ENCODE measurements around the gene ZNF384. TPM values are rescaled to one million over a fixed set of nuclear protein-coding genes. Genes with fewer than 3 reads are reported as not detected.

ZNF384 gene
- total and polyA plus RNA-seq, 2 experiments from 2014 or later: 20.5 to 35.9 TPM

GRCh38 chr12:6699989-6700645 is 10.9 kb upstream of the ZNF384 start (continued):
- TF ChIP-seq CREB1 (CRISPR knock-in tag; IDR thresholded peaks at IDR 0.05; ENCODE audit: low read depth) (no peak), CTCF (conservative IDR thresholded peaks at IDR 0.05; ENCODE audit: low read depth in 2 of 2) (no peak), STAT1 (IDR thresholded peaks at IDR 0.05; ENCODE audit: unreplicated experiment) (no peak), POLR2AphosphoS5 (IDR thresholded peaks at IDR 0.05; ENCODE audit: low read depth) (no peak), JUNB (IDR thresholded peaks at IDR 0.05; ENCODE audit: unreplicated experiment) (no peak), EZH2phosphoT487 (IDR thresholded peaks at IDR 0.05; ENCODE audit: unreplicated experiment) (no peak), EZH2 (IDR thresholded peaks at IDR 0.05; ENCODE audit: low read depth, unreplicated experiment) (no peak), ZNF114 (CRISPR knock-in tag; IDR thresholded peaks at IDR 0.05) (no peak), ETS1 (IDR thresholded peaks at IDR 0.05) (no peak)

GRCh38 chr12:6699259-6699988 is 10.2 kb upstream of the ZNF384 start:
- Mint-ChIP-seq H3K9me3 (peaks cover 4% of the 10 kb centered on the region; the same call in 2 of the 3 replicates), H3K27me3 (ENCODE audit: insufficient read depth, low read depth, poor library complexity) (peaks cover 31% of the 10 kb centered on the region), H3K36me3 (ENCODE audit: low read depth) (peaks cover 6% of the 10 kb centered on the region; the same call in 2 of the 3 replicates), H3K27ac (no peak overlapping the region), H3K4me3 (peak overlapping the region; percentile 86), H3K4me1 (peaks cover 27% of the 10 kb centered on the region)
- DNase-seq (ENCODE audit: low spot score) (no peak), ATAC-seq (no peak)
- no peaks in the 10 kb centered on the region for H3K36me3 ChIP-seq (ENCODE audit: insufficient read depth)
- H3K4me3 ChIP-seq: peak overlapping the region; percentile 90
- H3K79me2 ChIP-seq (replicated peaks; ENCODE audit: insufficient read depth): 0 out of 2 replicates have a peak, but pooled peaks cover 3% of the 10 kb centered on the region
- no peaks in the 10 kb centered on the region for H4K20me1 ChIP-seq (replicated peaks; ENCODE audit: insufficient read depth)
- no peak overlapping the region for H3K27ac ChIP-seq (ENCODE audit: low read depth)
- H2AFZ ChIP-seq: peak overlapping the region; percentile 78
- H3K27me3 ChIP-seq (ENCODE audit: insufficient read depth): peaks cover 28% of the 10 kb centered on the region
- H3K4me2 ChIP-seq: peak overlapping the region; percentile 95
- no peaks in the 10 kb centered on the region for H3K9me2 ChIP-seq (ENCODE audit: insufficient read depth)
- H3F3A ChIP-seq (replicated peaks; ENCODE audit: low read depth): peaks cover 14% of the 10 kb centered on the region; the same call in 1 of the 2 replicates
- H3K4me1 ChIP-seq (ENCODE audit: insufficient read depth): peaks cover 15% of the 10 kb centered on the region
- TF ChIP-seq STAT1 (IDR thresholded peaks at IDR 0.05; ENCODE audit: unreplicated experiment) (no peak), NANOG (IDR thresholded peaks at IDR 0.05; ENCODE audit: borderline replicate concordance) (no peak), ZNF331 (CRISPR knock-in tag; IDR thresholded peaks at IDR 0.05; ENCODE audit: low read depth) (no peak), CREB1 (CRISPR knock-in tag; IDR thresholded peaks at IDR 0.05; ENCODE audit: low read depth) (no peak), EZH2phosphoT487 (IDR thresholded peaks at IDR 0.05; ENCODE audit: unreplicated experiment) (no peak), ZNF462 (CRISPR knock-in tag; IDR thresholded peaks at IDR 0.05) (no peak), ZNF114 (CRISPR knock-in tag; IDR thresholded peaks at IDR 0.05) (no peak), JUNB (IDR thresholded peaks at IDR 0.05; ENCODE audit: unreplicated experiment) (no peak), ETS1 (IDR thresholded peaks at IDR 0.05) (no peak)

All from GM23338 (cell line).